Measurements from ENCODE around the gene CNTNAP2. TPM values are rescaled to one million over a fixed set of nuclear protein-coding genes. Genes with fewer than 3 reads are reported as not detected.

The CNTNAP2 gene
- total RNA-seq, 1 experiment from 2014 or later, result 64.5 TPM

DNA sequence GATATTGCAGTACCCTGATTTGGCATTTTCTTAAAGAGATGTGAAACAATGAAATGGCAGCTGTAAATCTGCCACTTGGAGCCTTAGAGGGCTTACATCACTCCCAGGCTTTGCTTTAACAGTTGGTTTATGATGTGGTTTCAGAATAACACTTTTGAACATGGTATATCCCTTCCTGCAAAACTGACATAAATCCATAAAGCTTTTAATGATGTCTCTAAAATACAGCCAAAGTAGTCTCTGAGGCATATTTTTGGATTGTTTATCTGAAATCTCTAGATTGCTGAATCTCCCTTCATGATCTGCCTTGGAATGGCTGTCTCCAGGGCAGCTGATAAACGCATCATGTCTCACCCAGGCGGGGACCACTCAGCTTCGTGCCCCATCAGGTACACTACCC, 2096.1 kb downstream of the CNTNAP2 start:
- H3K9me3 ChIP-seq (ENCODE audit: control insufficient read depth, low read depth, low read length), result no peaks in the 10 kb centered on the region
- H3K27ac ChIP-seq (ENCODE audit: insufficient read length, low read depth, low read length), result no peak overlapping the region
- no peak overlapping the region for H3T11ph ChIP-seq (ENCODE audit: low read length)
- H4K8ac ChIP-seq (replicated peaks; ENCODE audit: insufficient read length, low read depth, low read length), result no peak overlapping the region
- H3K27me3 ChIP-seq (ENCODE audit: insufficient read depth, low read length), result no peaks in the 10 kb centered on the region
- no peaks in the 10 kb centered on the region; the same call in none of the 2 replicates for H3K27me3 Mint-ChIP-seq (ENCODE audit: low read depth)
- no peak overlapping the region for H2AK5ac ChIP-seq (ENCODE audit: insufficient read length, low read length)
- H3K14ac ChIP-seq (ENCODE audit: insufficient read depth, low read length), result no peak overlapping the region
- no peaks in the 10 kb centered on the region for H4K20me1 ChIP-seq (ENCODE audit: control insufficient read depth, insufficient read depth, insufficient read length)
- H2BK120ac ChIP-seq (ENCODE audit: low read depth, low read length, poor library complexity, severe bottlenecking), result no peak overlapping the region
- H2AFZ ChIP-seq (ENCODE audit: low read length), result no peak overlapping the region
- no peaks in the 10 kb centered on the region for H3K4me1 ChIP-seq (ENCODE audit: insufficient read depth, low read length)
- no peaks in the 10 kb centered on the region for H3K4me1 Mint-ChIP-seq
- no CpG with 5 or more reads among the region's 3 CpGs for WGBS (ENCODE audit: extremely low coverage, insufficient read length, low lambda C conversion rate)
- H2BK12ac ChIP-seq (ENCODE audit: insufficient read length, low read depth, low read length), result no peak overlapping the region
- H3K23ac ChIP-seq (ENCODE audit: insufficient read length, low read depth, low read length), result no peak overlapping the region
- H3K4me2 ChIP-seq (ENCODE audit: insufficient read depth, insufficient read length, low read length), result no peak overlapping the region
- TF ChIP-seq, protein P1, sequence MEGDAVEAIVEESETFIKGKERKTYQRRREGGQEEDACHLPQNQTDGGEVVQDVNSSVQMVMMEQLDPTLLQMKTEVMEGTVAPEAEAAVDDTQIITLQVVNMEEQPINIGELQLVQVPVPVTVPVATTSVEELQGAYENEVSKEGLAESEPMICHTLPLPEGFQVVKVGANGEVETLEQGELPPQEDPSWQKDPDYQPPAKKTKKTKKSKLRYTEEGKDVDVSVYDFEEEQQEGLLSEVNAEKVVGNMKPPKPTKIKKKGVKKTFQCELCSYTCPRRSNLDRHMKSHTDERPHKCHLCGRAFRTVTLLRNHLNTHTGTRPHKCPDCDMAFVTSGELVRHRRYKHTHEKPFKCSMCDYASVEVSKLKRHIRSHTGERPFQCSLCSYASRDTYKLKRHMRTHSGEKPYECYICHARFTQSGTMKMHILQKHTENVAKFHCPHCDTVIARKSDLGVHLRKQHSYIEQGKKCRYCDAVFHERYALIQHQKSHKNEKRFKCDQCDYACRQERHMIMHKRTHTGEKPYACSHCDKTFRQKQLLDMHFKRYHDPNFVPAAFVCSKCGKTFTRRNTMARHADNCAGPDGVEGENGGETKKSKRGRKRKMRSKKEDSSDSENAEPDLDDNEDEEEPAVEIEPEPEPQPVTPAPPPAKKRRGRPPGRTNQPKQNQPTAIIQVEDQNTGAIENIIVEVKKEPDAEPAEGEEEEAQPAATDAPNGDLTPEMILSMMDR (conservative IDR thresholded peaks at IDR 0.05), result no peak
- no peak overlapping the region for H2BK5ac ChIP-seq (ENCODE audit: insufficient read length, low read length)
- no peak overlapping the region for H3K18ac ChIP-seq (ENCODE audit: insufficient read length, low read depth, low read length)
- no peak overlapping the region for H3K4me3 Mint-ChIP-seq
- H3K36me3 Mint-ChIP-seq (ENCODE audit: insufficient read depth in 1 of 3, low read depth in 3 of 3), result peaks cover 4 to 10% (median 7%) of the 10 kb centered on the region in 3 experiments; a peak in 6 of 7 replicates
- no peak overlapping the region for H4K5ac ChIP-seq (ENCODE audit: insufficient read length, low read depth, low read length)
- H3K56ac ChIP-seq (ENCODE audit: insufficient read length, low read depth, low read length), result no peak overlapping the region
- H3K79me2 ChIP-seq (ENCODE audit: insufficient read depth, low read length), result no peaks in the 10 kb centered on the region
- H3K27ac Mint-ChIP-seq, result no peak overlapping the region
- peaks cover 11 to 12% of the 10 kb centered on the region in 2 experiments; a peak in 4 of 5 replicates for H3K9me3 Mint-ChIP-seq
- no peak overlapping the region for H3K9ac ChIP-seq (ENCODE audit: extremely low read depth, insufficient read length, low read length)
- DNase-seq, result no peak
- no peaks in the 10 kb centered on the region for H3K23me2 ChIP-seq (ENCODE audit: insufficient read length, low read depth, low read length, poor library complexity, severe bottlenecking)
- no peak overlapping the region for H4K91ac ChIP-seq (ENCODE audit: insufficient read length, low read depth, low read length)
- H2BK20ac ChIP-seq (ENCODE audit: low read depth, low read length, poor library complexity, severe bottlenecking), result no peak overlapping the region
- H2BK15ac ChIP-seq (ENCODE audit: low read depth, low read length), result no peak overlapping the region
- H3K79me1 ChIP-seq (ENCODE audit: insufficient read depth, low read depth, low read length, poor library complexity, severe bottlenecking), result no peaks in the 10 kb centered on the region
- H3K4ac ChIP-seq (ENCODE audit: low read depth, low read length), result no peak overlapping the region
